Keratinocyte (primary cell): ENCODE data around the gene LYPD6B. TPM values are rescaled to one million over a fixed set of nuclear protein-coding genes. Genes with fewer than 3 reads are reported as not detected.

ENCODE experiments used
- DNase-seq: peaks from one replicate; pipeline ENCODE4 v3.0.0-alpha.2; 2011; ENCODE audit warnings: low read depth, missing footprints, low spot score
- FAIRE-seq: peaks from 2 replicates; lab custom pipeline; 2011; peaks lifted over from hg19 to GRCh38; lab: Jason Lieb, UNC
- H2AFZ ChIP-seq: 2 replicates; pipeline ENCODE4 v1.6.0; 2012; ENCODE audit warnings: low read length, control low read depth, inconsistent platforms; ENCODE audit not compliant: control insufficient read depth
- H3K27ac ChIP-seq: 2 replicates; pipeline ENCODE4 v1.5.1; 2011; ENCODE audit warnings: low read length; ENCODE audit not compliant: control insufficient read depth, insufficient read depth
- H3K27me3 ChIP-seq: 3 replicates; pipeline ENCODE4 v1.6.0; 2011; ENCODE audit warnings: low read length; ENCODE audit not compliant: control insufficient read depth, insufficient read depth; ENCODE audit errors: extremely low read depth
- H3K36me3 ChIP-seq, 2 experiments: 2 replicates in 1 of 2; 3 replicates in 1 of 2; pipeline ENCODE4 v1.5.1; 2011; ENCODE audit warnings: low read length in 2 of 2, mild to moderate bottlenecking in 1 of 2; ENCODE audit not compliant: control insufficient read depth in 2 of 2, insufficient read depth in 2 of 2; ENCODE audit errors: extremely low read depth in 1 of 2
- H3K4me1 ChIP-seq: 3 replicates; pipeline ENCODE4 v1.5.1; 2011; ENCODE audit warnings: low read length; ENCODE audit not compliant: control insufficient read depth, insufficient read depth; ENCODE audit errors: extremely low read depth
- H3K4me2 ChIP-seq: 3 replicates; pipeline ENCODE4 v1.6.0; 2011; ENCODE audit warnings: low read depth, low read length; ENCODE audit not compliant: control insufficient read depth, insufficient read depth; ENCODE audit errors: extremely low read depth
- H3K4me3 ChIP-seq, 3 experiments: fragments of 200-600 bp in 1 of 3; sonication (generic) in 1 of 3; 2 replicates in 2 of 3; 3 replicates in 1 of 3; pipeline ENCODE4 v1.5.1; 2011 to 2016; ENCODE audit warnings: low read length in 3 of 3, mild to moderate bottlenecking in 3 of 3, control low read depth in 2 of 3, inconsistent platforms in 1 of 3, low read depth in 1 of 3, mixed read lengths in 1 of 3, mixed run types in 1 of 3, moderate library complexity in 1 of 3; ENCODE audit not compliant: control insufficient read depth in 2 of 3, insufficient read depth in 2 of 3; ENCODE audit errors: extremely low read depth in 1 of 3
- H3K79me2 ChIP-seq: 2 replicates; pipeline ENCODE4 v1.6.0; 2012; ENCODE audit warnings: low read length; ENCODE audit not compliant: control insufficient read depth, insufficient read depth
- H3K9ac ChIP-seq: 3 replicates; pipeline ENCODE4 v1.6.0; 2011; ENCODE audit warnings: low read length; ENCODE audit not compliant: control insufficient read depth, insufficient read depth; ENCODE audit errors: extremely low read depth
- H3K9me1 ChIP-seq: 3 replicates; pipeline ENCODE4 v1.6.0; 2011; ENCODE audit warnings: low read length; ENCODE audit not compliant: control insufficient read depth, insufficient read depth; ENCODE audit errors: extremely low read depth
- H3K9me3 ChIP-seq: 2 replicates; pipeline ENCODE4 v1.5.1; 2012; ENCODE audit warnings: low read depth, low read length; ENCODE audit not compliant: control insufficient read depth
- H4K20me1 ChIP-seq: 3 replicates; pipeline ENCODE4 v1.6.0; 2011; ENCODE audit warnings: low read length; ENCODE audit not compliant: control insufficient read depth, insufficient read depth; ENCODE audit errors: extremely low read depth
- EZH2 ChIP-seq: IDR thresholded peaks from one replicate; pipeline ENCODE4 v1.6.1; 2012; ENCODE audit warnings: inconsistent platforms, mild to moderate bottlenecking, low read length, moderate library complexity
- dilution Hi-C: fragments of 300-500 bp; cut with MboI; formaldehyde crosslinking; loops from one replicate; pipeline ENCODE4 v1.7.0; 2020; ENCODE audit warnings: low sequenced_read_pairs; ENCODE audit not compliant: extremely low pct_ligation_motif_present
- polyA plus RNA-seq, 5 experiments: library from polyadenylated mRNA; depleted of rRNA in 3 of 5; stranded (reverse) in 3 of 5; stranded (forward) in 1 of 5; unstranded in 1 of 5; fragments of >200 nt; gene quantifications; 1 replicate in 1 of 5; 2 replicates in 3 of 5; 3 replicates in 1 of 5; pipeline versions ENCODE4 v1.2.1 to v1.2.3, GENCODE V29; 2011 to 2012; ENCODE audit warnings: missing spikeins in 2 of 5, low read depth in 1 of 5, low replicate concordance in 1 of 5
- TF ChIP-seq, protein P1 (sequence below), 3 experiments: IDR thresholded peaks in 1 of 3; conservative IDR thresholded peaks in 1 of 3; optimal IDR thresholded peaks in 1 of 3; 2 replicates in 2 of 3; 3 replicates in 1 of 3; pipeline versions ENCODE3 to v1.5.1; 2011; ENCODE audit warnings: low read length in 3 of 3, mild to moderate bottlenecking in 3 of 3, moderate library complexity in 2 of 3, control low read depth in 1 of 3, inconsistent platforms in 1 of 3; ENCODE audit not compliant: insufficient read depth in 2 of 3; ENCODE audit errors: extremely low read depth in 1 of 3

The LYPD6B gene
- polyA plus RNA-seq, 1 donor (not counting 4 experiments of a cell fraction or from before 2014, with no cell fraction given) = 24.7 TPM

DNA sequence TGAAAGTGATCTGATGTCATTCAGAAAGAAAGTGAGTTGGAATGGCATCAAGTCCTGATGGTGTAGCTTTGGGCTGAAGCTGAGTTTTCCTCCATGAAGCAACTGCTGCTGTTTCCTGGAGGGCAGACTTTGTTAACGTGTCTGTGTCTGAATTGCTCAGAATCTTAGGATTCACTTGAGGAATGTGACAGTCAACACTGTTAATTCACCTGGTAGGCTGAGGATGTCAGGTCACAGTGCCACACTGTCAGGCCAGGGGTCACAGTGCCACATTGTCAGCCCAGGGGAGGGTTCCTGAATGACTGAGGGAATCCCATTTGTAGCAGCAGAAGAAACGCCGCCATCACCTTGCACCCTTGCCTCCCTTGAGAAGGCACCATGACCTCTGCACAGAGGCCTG is 39.4 kb downstream of the LYPD6B start:
- Histone ChIP-seq H4K20me1 (no peaks in the 10 kb centered on the region), H3K79me2 (no peaks in the 10 kb centered on the region), H3K4me2 (no peak overlapping the region), H3K36me3 (peaks cover 0 to 1% of the 10 kb centered on the region in 2 experiments), H3K27me3 (no peaks in the 10 kb centered on the region), H3K4me1 (peaks cover 19% of the 10 kb centered on the region), H3K27ac (no peak overlapping the region), H3K9ac (no peak overlapping the region), H3K4me3 (no peak overlapping the region), H2AFZ (no peak overlapping the region), H3K9me3 (no peaks in the 10 kb centered on the region), H3K9me1 (no peaks in the 10 kb centered on the region)
- DNase-seq = no peak
- FAIRE-seq = peak; percentile 17
- dilution Hi-C loops = no loop called here
- no peak for TF ChIP-seq EZH2
- TF ChIP-seq, protein P1, sequence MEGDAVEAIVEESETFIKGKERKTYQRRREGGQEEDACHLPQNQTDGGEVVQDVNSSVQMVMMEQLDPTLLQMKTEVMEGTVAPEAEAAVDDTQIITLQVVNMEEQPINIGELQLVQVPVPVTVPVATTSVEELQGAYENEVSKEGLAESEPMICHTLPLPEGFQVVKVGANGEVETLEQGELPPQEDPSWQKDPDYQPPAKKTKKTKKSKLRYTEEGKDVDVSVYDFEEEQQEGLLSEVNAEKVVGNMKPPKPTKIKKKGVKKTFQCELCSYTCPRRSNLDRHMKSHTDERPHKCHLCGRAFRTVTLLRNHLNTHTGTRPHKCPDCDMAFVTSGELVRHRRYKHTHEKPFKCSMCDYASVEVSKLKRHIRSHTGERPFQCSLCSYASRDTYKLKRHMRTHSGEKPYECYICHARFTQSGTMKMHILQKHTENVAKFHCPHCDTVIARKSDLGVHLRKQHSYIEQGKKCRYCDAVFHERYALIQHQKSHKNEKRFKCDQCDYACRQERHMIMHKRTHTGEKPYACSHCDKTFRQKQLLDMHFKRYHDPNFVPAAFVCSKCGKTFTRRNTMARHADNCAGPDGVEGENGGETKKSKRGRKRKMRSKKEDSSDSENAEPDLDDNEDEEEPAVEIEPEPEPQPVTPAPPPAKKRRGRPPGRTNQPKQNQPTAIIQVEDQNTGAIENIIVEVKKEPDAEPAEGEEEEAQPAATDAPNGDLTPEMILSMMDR (optimal IDR thresholded peaks at IDR 0.05 in 1 of 3, IDR thresholded peaks at IDR 0.05 in 1 of 3, conservative IDR thresholded peaks at IDR 0.05 in 1 of 3; ENCODE audit: extremely low read depth in 1 of 3, insufficient read depth in 2 of 3, low read length in 3 of 3) = no peak

DNA sequence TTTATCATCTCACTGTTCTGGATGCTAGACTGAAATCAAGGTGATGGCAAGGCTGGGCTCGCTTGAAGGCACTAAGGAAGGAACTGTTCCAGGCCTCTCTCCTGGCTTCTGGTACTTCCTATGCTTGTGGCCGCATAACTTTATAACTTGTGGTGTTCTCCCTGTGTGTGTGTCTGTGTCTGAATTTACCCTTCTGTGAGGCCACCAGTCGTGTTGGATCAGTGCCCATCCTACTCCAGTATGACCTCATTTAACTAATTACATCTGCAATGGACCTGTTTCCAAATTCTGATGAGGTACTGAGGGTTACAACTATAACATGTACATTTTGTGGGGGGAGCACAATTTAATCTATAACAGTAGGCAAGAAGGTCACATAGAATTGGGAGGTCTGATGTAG is 41.6 kb downstream of the LYPD6B start:
- Histone ChIP-seq H3K9ac (no peak overlapping the region), H4K20me1 (no peaks in the 10 kb centered on the region), H3K27ac (no peak overlapping the region), H3K36me3 (peaks cover 0 to 1% of the 10 kb centered on the region in 2 experiments), H3K27me3 (no peaks in the 10 kb centered on the region), H2AFZ (no peak overlapping the region), H3K4me1 (peaks cover 21% of the 10 kb centered on the region), H3K4me3 (no peak overlapping the region), H3K79me2 (no peaks in the 10 kb centered on the region), H3K9me1 (no peaks in the 10 kb centered on the region), H3K4me2 (no peak overlapping the region), H3K9me3 (no peaks in the 10 kb centered on the region)
- dilution Hi-C loops = no loop called here
- FAIRE-seq (peak; percentile 53), DNase-seq (no peak)
- TF ChIP-seq, protein P1 (optimal IDR thresholded peaks at IDR 0.05 in 1 of 3, IDR thresholded peaks at IDR 0.05 in 1 of 3, conservative IDR thresholded peaks at IDR 0.05 in 1 of 3; ENCODE audit: extremely low read depth in 1 of 3, insufficient read depth in 2 of 3, low read length in 3 of 3) = no peak
- TF ChIP-seq EZH2 = no peak
